Kidney (tissue), 14 donors: ENCODE measurements around the gene GPR12. TPM values are rescaled to one million over a fixed set of nuclear protein-coding genes. Genes with fewer than 3 reads are reported as not detected.

Experiments used
- DNase-seq, 5 donors: peaks; one replicate each; pipeline ENCODE4 v3.0.0-alpha.2; 2013 to 2020
- FAIRE-seq: peaks from 2 replicates; lab custom pipeline; 2012; peaks lifted over from hg19 to GRCh38; lab: Jason Lieb, UNC
- H3K27ac ChIP-seq, 2 donors: one replicate each; pipeline ENCODE4 v1.7.0; 2013; ENCODE audit warnings: low read depth in 2 of 2, low read length in 2 of 2, inconsistent platforms in 1 of 2
- H3K27me3 ChIP-seq: one replicate; pipeline ENCODE4 v1.7.1; 2013; ENCODE audit warnings: low read length, inconsistent platforms; ENCODE audit not compliant: control insufficient read depth, insufficient read depth
- H3K36me3 ChIP-seq, 3 donors: one replicate each; pipeline versions ENCODE4 v1.7.0 to v1.7.1; 2013; ENCODE audit warnings: low read length in 3 of 3, control low read depth in 1 of 3, inconsistent platforms in 1 of 3; ENCODE audit not compliant: insufficient read depth in 3 of 3, control insufficient read depth in 2 of 3
- H3K4me1 ChIP-seq, 3 donors: one replicate each; pipeline versions ENCODE4 v1.7.0 to v1.7.1; 2013; ENCODE audit warnings: low read length in 3 of 3, inconsistent platforms in 1 of 3, low read depth in 1 of 3; ENCODE audit not compliant: control insufficient read depth in 2 of 3, insufficient read depth in 2 of 3
- H3K4me3 ChIP-seq, 3 donors: one replicate each; pipeline versions ENCODE4 v1.7.0 to v1.8.1; 2013; ENCODE audit warnings: low read length in 3 of 3, control low read depth in 1 of 3, inconsistent platforms in 1 of 3
- H3K9ac ChIP-seq, 3 donors: one replicate each; pipeline versions ENCODE4 v1.7.0 to v1.7.1; 2013; ENCODE audit warnings: low read length in 3 of 3, control low read depth in 1 of 3, inconsistent platforms in 1 of 3
- H3K9me3 ChIP-seq, 3 donors: one replicate each; pipeline versions ENCODE4 v1.7.0 to v1.7.1; 2013; ENCODE audit warnings: low read length in 3 of 3, control low read depth in 1 of 3, inconsistent platforms in 1 of 3; ENCODE audit not compliant: control insufficient read depth in 2 of 3, insufficient read depth in 1 of 3
- CTCF ChIP-seq: IDR thresholded peaks from 3 replicates; pipeline ENCODE4 v1.5.1; 2012; ENCODE audit warnings: mild to moderate bottlenecking, moderate library complexity, borderline replicate concordance; ENCODE audit not compliant: insufficient read depth; ENCODE audit errors: extremely low read depth
- intact Hi-C: fragments of 100-400 bp; cut with DNase I; formaldehyde crosslinking; loops from one replicate; pipeline ENCODE4 v1.11.1; 2022
- polyA plus RNA-seq: library from polyadenylated mRNA; stranded (reverse); fragments of 350-450 nt; fragmentation: Illumina TruSeq; extraction: RNeasy Lipid Tissue Mini Kit (QIAGEN cat#74804); gene quantifications from one replicate; pipeline ENCODE4 v1.2.3, GENCODE V29; 2014; ENCODE audit warnings: low read depth, low replicate concordance; ENCODE audit not compliant: insufficient read depth
- total RNA-seq: library from RNA; stranded (reverse); fragmentation: NEBNext Ultra II Directional; extraction: Animal tissue kit (Norgen Biotek cat#: 25700); gene quantifications from one replicate; pipeline ENCODE4 v1.2.1, GENCODE V29; 2021
- donor health status: control.
- donor health status: control.
- donor health status: control.
- donor health status: control.
- donor health status: control.
- donor health status: DM: yes; HTN: yes; CAD: no.
- donor health status: Normal renal cell carcinoma (clear cell type).

The GPR12 gene
- total and polyA plus RNA-seq, 2 donors from 2014 or later, result not detected

GRCh38 chr13:26787961-26788360, 27.4 kb upstream of the GPR12 start:
- H3K9me3 ChIP-seq, result no peaks in the 10 kb centered on the region

GRCh38 chr13:26786651-26787295, 26.2 kb upstream of the GPR12 start:
- intact Hi-C loops, result no loop called here

More at GRCh38 chr13:26787961-26788360, 27.4 kb upstream of the GPR12 start:
- no peak for TF ChIP-seq CTCF
- Histone ChIP-seq H3K27me3 (no peaks in the 10 kb centered on the region), H3K36me3 (no peaks in the 10 kb centered on the region), H3K27ac (no peak overlapping the region), H3K9ac (no peak overlapping the region), H3K4me3 (no peak overlapping the region), H3K4me1 (no peaks in the 10 kb centered on the region)
- DNase-seq (no peak), FAIRE-seq (no peak)
- intact Hi-C loops, result no loop called here

GRCh38 chr13:26785838-26786630, 25.4 kb upstream of the GPR12 start:
- Histone ChIP-seq H3K4me3 (no peak overlapping the region), H3K9me3 (peaks cover 0 to 4% (median 0%) of the 10 kb centered on the region in 3 donors), H3K4me1 (no peaks in the 10 kb centered on the region), H3K9ac (no peak overlapping the region), H3K36me3 (no peaks in the 10 kb centered on the region), H3K27me3 (no peaks in the 10 kb centered on the region), H3K27ac (no peak overlapping the region)
- no peak for TF ChIP-seq CTCF
- DNase-seq, result peak in 1 of 5 donors; percentile 11
- FAIRE-seq, result no peak
- intact Hi-C loops, result no loop called here

More at GRCh38 chr13:26786651-26787295, 26.2 kb upstream of the GPR12 start:
- no peak overlapping the region for H3K9ac ChIP-seq
- peaks cover 0 to 4% (median 0%) of the 10 kb centered on the region in 3 donors for H3K9me3 ChIP-seq
- no peaks in the 10 kb centered on the region for H3K4me1 ChIP-seq
- no peak for TF ChIP-seq CTCF
- H3K36me3 ChIP-seq, result no peaks in the 10 kb centered on the region
- FAIRE-seq (no peak), DNase-seq (no peak)
- H3K4me3 ChIP-seq, result no peak overlapping the region
- no peak overlapping the region for H3K27ac ChIP-seq
- no peaks in the 10 kb centered on the region for H3K27me3 ChIP-seq
